ENCODE results near the gene PANK4.

PANK4 gene

DNA sequence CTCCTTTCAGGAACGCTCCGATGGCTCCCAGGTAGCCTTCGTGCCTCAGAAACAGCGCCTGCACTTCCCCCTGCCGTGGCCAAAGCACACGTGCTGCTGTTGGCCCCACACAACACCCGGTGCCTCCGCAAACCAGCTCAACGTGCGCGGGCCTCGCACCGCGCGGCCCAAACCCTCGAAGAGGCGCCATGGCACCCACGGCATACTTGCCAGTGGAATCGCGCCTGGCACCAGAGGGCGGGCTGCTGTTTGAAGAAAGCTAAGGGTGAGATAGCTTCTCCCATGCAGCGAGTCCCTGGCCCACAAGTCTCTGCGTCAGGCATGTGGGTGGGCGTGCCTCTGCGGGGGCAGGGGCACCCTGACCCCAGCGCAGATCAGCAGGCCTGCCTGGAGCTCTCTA, 7.9 kb downstream of the PANK4 start:
- H3K36me3 Mint-ChIP-seq, result peaks cover 83% of the 10 kb centered on the region
- no peak overlapping the region for H3K4me3 Mint-ChIP-seq
- ATAC-seq (no peak), DNase-seq (ENCODE audit: low spot score in 2 of 2) (no peak)
- H3K9me3 Mint-ChIP-seq, result no peaks in the 10 kb centered on the region
- peaks cover 13% of the 10 kb centered on the region for H3K4me1 Mint-ChIP-seq
- no peak overlapping the region for H3K27ac Mint-ChIP-seq

DNA sequence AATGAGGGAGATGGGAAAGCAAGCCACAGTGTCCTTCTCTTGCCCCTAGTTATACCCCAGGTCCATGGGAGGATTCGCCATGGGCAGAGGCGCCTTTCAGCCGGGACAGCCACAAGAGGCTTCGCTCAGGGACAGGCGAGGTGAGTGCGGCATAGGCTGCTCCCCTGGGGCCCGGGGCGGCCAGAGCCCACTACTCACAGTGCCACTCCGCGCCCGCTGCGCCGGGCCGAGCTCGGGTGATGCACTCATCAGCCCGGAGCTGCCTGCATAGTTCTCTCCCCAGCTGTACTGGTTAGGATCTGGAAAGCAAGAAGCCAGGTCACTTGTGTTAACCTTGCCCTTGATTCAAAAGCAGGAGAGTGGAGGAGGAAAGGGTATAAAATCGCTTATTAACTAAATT, 8.4 kb downstream of the PANK4 start:
- no peak for ATAC-seq
- no peak overlapping the region for H3K27ac Mint-ChIP-seq
- peaks cover 8% of the 10 kb centered on the region for H3K4me1 Mint-ChIP-seq
- no peak overlapping the region for H3K4me3 Mint-ChIP-seq
- H3K36me3 Mint-ChIP-seq, result peaks cover 82% of the 10 kb centered on the region
- DNase-seq (ENCODE audit: low spot score in 2 of 2), result no peak
- H3K9me3 Mint-ChIP-seq, result no peaks in the 10 kb centered on the region

DNA sequence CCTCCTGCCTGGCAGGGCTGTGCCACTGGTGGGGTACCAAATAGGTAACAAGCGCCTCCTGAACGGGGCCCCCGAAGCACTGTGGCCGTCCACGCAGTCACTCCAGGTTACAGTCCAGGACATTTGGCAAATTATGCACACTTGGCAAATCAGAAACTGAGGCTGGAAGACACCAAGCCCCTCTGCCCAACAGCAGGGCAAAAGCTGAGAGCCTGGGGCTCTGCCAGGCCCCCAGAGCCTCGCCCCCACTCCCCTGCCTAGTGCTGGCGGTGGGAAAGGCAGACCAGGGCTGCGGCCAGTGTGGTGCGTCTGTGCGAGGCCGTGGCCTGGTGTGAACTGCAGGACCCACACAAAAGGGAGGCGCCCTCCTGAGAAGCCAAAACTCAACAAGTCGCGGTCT, 9.4 kb downstream of the PANK4 start:
- ATAC-seq (no peak), DNase-seq (ENCODE audit: low spot score in 2 of 2) (no peak)
- Mint-ChIP-seq H3K27ac (no peak overlapping the region), H3K4me1 (no peaks in the 10 kb centered on the region), H3K4me3 (no peak overlapping the region), H3K36me3 (peaks cover 82% of the 10 kb centered on the region), H3K9me3 (no peaks in the 10 kb centered on the region)

DNA sequence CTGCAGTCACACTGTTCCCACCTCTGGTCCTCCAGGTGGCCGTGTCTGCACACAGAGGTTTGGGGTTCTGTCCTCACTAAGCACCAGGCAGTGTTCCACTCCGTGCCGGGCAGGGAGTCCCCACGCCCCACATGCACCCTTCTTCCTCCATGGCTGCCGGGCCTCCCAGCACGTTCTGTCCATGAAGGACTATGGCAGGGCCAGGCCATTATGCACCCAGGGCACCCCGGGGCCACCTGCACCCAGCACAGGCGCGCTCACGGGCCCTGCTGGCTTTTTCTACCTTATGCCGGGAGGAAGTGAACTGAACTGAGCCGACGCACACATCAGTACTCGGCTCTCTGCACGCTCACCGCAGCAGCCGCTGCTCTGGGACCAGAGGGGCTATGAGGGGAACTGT, 10.3 kb downstream of the PANK4 start:
- H3K4me1 Mint-ChIP-seq, result no peaks in the 10 kb centered on the region
- no peaks in the 10 kb centered on the region for H3K9me3 Mint-ChIP-seq
- DNase-seq (ENCODE audit: low spot score in 2 of 2), result no peak
- ATAC-seq, result no peak
- peaks cover 84% of the 10 kb centered on the region for H3K36me3 Mint-ChIP-seq
- H3K27ac Mint-ChIP-seq, result no peak overlapping the region
- no peak overlapping the region for H3K4me3 Mint-ChIP-seq

DNA sequence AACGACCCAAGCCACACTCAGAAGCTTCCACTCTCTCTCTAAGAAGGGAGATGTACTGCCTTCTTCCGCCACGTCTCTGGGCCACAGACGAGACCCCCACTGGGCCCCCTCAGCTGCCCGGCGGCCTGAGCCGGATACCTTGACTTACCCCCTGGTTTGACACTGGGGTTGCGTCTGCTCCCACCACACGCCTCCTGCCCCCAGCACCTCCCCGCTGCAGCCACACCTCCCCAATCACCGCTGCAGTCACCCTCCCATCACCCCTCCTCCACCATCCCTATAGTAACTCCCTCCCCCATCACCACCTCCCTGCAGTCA, 10.7 kb downstream of the PANK4 start:
- no peaks in the 10 kb centered on the region for H3K9me3 Mint-ChIP-seq
- H3K4me1 Mint-ChIP-seq, result no peaks in the 10 kb centered on the region
- no peak overlapping the region for H3K27ac Mint-ChIP-seq
- H3K36me3 Mint-ChIP-seq, result peaks cover 80% of the 10 kb centered on the region
- H3K4me3 Mint-ChIP-seq, result no peak overlapping the region
- DNase-seq (ENCODE audit: low spot score in 2 of 2) (no peak), ATAC-seq (no peak)

DNA sequence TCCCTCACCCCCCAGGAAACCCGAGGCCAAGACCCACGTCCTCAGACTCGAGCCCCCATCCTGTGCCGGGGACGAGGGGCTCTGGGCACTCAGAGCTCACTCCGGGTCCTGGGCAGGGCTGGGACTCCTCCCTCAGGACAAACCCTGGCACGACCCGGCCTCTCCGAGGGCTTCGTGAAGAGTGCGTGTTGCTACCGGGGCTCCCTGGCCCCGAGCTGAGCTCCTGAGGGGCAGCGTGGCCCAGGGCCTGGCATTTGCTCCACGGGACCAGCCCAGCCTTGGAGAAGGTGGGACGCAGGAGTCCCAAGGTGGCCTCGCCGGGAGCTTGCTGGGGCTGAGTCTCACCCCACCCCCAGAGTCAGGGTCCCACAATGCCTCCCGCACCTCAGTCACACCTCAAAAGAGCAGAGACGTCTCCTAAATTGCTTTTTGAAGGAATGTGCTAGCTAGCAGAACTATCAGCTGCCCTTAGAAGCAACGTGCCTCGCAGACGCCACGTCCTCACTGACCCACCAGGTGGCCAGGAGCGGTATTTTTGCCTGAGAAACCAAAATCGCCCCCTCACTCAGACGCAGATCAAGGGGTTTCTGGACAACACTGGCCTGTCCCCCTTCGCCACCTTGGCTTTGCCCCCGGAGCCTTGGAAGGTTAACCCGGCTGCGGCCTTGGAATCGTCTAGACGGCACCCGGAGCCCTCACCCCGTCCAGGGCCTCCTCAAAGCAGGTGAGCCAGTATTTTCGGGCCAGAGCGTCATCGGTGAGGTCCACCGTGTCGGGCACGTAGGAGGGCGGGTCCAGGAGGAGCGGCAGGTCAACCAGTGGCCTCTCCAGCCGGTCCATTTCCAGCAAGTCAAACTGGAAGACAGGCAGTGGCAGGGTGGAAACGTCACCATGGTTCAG, 11.3 kb downstream of the PANK4 start:
- H3K27ac Mint-ChIP-seq, result no peak overlapping the region
- no peak for ATAC-seq
- H3K36me3 Mint-ChIP-seq, result peaks cover 83% of the 10 kb centered on the region
- H3K4me3 Mint-ChIP-seq, result no peak overlapping the region
- H3K4me1 Mint-ChIP-seq, result no peaks in the 10 kb centered on the region
- H3K9me3 Mint-ChIP-seq, result no peaks in the 10 kb centered on the region
- no peak for DNase-seq (ENCODE audit: low spot score in 2 of 2)

DNA sequence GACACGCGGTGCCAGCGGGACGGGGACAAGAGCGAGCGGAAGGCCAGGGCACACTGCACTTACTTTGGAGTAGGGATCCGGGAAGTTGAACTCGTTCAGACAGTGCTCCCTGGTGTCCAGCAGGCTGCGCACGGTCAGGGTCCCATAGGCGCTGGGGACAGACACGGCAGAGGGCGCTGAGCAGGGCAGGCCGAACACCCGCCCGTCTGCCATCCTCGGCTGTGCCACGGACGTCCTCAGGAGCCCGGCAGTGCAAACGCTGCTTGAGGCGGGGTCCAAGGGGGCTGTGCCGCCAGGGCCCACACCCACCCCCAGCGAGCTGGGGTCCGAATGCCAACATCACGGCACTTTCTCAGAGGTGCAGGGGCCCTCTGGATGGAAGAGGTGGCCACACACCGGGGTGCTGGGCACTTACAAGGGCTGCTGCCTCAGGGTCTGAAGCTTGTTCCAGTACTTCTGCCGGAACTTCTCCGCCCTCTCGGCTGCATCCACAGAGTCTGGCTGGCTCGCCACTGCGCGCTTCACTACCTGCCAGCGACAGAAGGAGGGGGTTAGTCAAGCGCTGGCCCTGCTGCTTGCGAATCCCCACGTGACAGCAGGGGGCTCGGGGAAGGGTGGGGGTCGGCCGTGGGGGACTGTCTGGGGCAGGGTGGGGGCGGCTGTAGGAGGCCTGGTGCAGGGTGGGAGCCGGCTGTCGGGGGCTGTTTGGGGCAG, 12.3 kb downstream of the PANK4 start:
- Mint-ChIP-seq H3K4me1 (no peaks in the 10 kb centered on the region), H3K9me3 (no peaks in the 10 kb centered on the region), H3K36me3 (peaks cover 86% of the 10 kb centered on the region), H3K4me3 (no peak overlapping the region), H3K27ac (no peak overlapping the region)
- no peak for DNase-seq (ENCODE audit: low spot score in 2 of 2)
- ATAC-seq, result no peak

DNA sequence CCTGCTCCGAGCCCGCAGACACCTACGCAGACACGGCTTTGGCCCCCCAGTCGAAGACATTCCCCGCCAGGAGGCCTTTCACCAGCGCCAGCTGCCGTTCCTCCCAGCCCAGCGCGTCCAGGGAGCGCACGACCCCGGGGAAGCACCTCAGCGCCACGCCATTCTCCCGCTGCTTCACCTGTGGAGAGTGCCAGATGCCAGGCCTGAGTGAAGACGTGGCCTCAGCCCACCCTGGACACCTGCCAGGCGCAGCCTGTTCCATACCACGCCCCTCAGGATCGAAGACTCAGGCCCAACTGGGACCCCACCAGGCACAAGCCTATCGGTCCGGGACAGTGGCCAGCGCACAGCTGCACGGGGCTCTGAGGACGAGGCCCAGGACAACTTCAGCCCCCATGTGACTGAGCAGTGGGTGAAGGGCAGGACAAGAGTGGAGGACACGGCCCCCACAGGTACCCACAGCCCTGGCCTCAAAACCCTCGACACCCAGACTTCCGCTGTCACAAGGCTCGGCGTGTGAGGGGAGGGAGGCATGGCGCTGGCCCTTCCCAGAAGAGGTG, 13.5 kb downstream of the PANK4 start:
- ATAC-seq (no peak), DNase-seq (ENCODE audit: low spot score in 2 of 2) (no peak)
- H3K27ac Mint-ChIP-seq, result no peak overlapping the region
- H3K36me3 Mint-ChIP-seq, result peaks cover 78% of the 10 kb centered on the region
- no peaks in the 10 kb centered on the region for H3K4me1 Mint-ChIP-seq
- H3K4me3 Mint-ChIP-seq, result no peak overlapping the region
- H3K9me3 Mint-ChIP-seq, result no peaks in the 10 kb centered on the region

DNA sequence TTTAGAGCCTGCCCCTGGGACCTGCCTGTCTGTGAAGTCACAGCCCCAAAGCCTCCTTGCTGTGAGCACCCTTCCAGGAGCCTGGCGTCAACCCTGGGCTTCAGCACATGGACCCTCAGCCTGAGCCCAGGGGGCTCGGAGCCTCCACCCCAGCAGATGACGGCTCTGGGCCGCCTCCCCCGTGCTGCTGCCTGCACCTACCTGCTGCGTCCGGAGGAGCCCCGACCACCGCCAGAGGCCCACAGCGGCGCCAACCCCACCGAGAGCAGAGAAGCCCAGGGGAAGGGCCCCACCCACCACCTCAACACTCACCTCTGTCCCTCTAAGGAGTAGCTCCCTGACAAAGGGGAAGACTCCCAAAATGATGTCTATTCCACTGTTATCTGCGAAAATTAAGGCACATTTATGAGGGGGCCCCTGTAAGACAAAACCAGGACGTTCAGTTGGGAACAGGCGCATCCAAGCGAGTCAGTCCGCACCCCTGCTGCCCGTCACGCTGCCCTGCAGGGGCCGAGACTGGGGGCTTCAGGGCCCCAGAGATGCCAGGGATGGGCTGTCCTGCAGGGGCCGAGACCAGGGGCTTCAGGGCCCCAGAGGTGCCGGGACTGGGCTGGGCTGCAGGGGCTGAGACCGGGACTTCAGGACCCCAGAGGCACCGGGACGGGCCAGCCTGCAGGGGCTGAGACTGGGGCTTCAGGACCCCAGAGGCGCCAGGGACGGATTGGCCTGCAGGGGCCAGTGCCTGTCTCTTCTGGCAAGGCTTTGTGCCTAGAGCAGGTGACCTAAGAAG, 15.8 kb downstream of the PANK4 start:
- no peak for DNase-seq (ENCODE audit: low spot score in 2 of 2)
- no peaks in the 10 kb centered on the region for H3K9me3 Mint-ChIP-seq
- H3K36me3 Mint-ChIP-seq, result peaks cover 75% of the 10 kb centered on the region
- H3K27ac Mint-ChIP-seq, result no peak overlapping the region
- ATAC-seq, result no peak
- no peaks in the 10 kb centered on the region for H3K4me1 Mint-ChIP-seq
- no peak overlapping the region for H3K4me3 Mint-ChIP-seq

DNA sequence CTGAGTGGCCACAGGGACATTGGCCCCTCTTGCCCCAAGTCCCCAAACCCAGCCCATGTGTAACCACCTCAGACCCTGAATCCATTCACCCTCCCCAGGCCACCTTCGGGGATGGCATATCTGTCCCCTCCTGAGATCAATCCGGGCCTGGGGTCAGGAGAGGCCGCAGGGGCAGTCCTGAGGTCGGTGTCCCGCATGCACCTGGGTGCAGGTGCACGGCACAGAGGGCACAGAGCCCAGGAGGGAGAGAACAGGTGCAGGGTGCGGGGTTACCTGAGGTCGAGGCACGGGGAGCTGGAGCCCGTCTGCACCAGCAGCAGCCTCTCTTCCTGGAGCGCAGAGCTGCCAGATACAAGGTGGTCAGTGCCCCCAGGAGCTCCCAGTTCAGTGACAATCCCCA, 16.8 kb downstream of the PANK4 start:
- ATAC-seq, result no peak
- H3K27ac Mint-ChIP-seq, result no peak overlapping the region
- no peak overlapping the region for H3K4me3 Mint-ChIP-seq
- no peaks in the 10 kb centered on the region for H3K4me1 Mint-ChIP-seq
- DNase-seq (ENCODE audit: low spot score in 2 of 2), result no peak
- peaks cover 66% of the 10 kb centered on the region for H3K36me3 Mint-ChIP-seq
- H3K9me3 Mint-ChIP-seq, result no peaks in the 10 kb centered on the region

DNA sequence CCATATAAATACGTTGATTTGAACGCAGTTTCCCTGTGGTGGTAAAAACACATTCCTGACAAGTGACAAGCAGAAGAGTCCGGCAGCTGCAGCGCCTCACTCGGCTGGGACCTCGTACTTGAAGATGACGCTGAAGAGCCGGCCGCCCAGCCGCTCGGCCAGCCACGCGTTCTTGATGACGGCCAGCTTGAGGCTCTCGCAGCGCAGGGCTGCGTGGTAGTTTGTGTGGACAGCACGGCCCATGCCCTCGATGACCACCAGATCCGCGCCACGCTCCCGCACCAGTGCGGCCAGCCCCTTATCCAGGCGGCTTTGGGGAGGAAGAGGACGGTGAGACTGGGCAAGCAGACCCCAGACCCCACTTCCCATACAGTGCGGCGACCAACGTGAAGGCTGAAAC, 17.6 kb downstream of the PANK4 start:
- no peak overlapping the region for H3K4me3 Mint-ChIP-seq
- peaks cover 69% of the 10 kb centered on the region for H3K36me3 Mint-ChIP-seq
- no peak overlapping the region for H3K27ac Mint-ChIP-seq
- ATAC-seq, result no peak
- H3K4me1 Mint-ChIP-seq, result no peaks in the 10 kb centered on the region
- DNase-seq (ENCODE audit: low spot score in 2 of 2), result no peak
- no peaks in the 10 kb centered on the region for H3K9me3 Mint-ChIP-seq

DNA sequence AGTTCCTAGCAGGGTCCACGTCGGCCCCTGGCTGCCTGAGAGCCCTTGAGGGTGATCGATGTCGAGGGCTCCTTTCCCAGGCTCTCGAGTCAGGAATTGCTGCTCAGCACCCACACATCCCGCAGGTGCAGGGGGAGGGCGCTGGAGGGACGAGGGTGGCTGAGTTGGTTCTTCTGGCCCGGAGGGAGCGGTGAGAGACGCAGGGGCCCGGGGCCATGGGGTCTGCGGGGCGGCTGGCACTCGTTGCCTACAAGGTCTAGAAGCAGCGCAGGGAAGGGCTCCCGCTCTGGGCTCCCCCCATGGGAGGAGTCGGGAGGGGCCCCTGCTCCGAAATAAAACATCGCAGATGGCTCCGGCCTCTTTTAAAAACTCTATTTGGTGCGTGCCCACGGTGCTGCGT, 18.2 kb downstream of the PANK4 start:
- Mint-ChIP-seq H3K9me3 (no peaks in the 10 kb centered on the region), H3K27ac (no peak overlapping the region), H3K4me3 (no peak overlapping the region), H3K4me1 (no peaks in the 10 kb centered on the region), H3K36me3 (peaks cover 63% of the 10 kb centered on the region)
- ATAC-seq (no peak), DNase-seq (ENCODE audit: low spot score in 2 of 2) (no peak)

DNA sequence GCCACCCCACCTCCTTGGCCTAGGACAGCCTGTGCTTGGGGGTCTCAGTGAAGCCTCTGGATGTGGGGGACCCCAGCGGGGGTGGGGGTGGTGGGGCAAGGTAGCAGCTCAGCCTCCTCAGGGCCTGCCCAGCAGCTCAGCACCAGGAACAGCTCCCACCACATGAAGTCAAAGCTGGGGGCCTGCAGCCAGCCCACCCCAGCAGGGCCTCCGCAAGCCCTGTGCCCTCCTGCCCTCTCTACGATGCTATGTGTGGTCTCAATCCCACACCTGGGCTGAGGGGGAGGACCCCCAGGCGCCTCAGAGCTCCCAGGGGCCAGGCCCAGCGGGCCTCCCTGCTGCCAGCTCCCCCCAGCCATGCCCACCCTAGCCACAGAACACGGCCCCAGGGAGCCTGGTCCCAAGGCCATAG, 18.6 kb downstream of the PANK4 start:
- no peak for DNase-seq (ENCODE audit: low spot score in 2 of 2)
- Mint-ChIP-seq H3K36me3 (peaks cover 59% of the 10 kb centered on the region), H3K4me3 (no peak overlapping the region), H3K9me3 (no peaks in the 10 kb centered on the region), H3K4me1 (no peaks in the 10 kb centered on the region), H3K27ac (no peak overlapping the region)
- no peak for ATAC-seq

DNA sequence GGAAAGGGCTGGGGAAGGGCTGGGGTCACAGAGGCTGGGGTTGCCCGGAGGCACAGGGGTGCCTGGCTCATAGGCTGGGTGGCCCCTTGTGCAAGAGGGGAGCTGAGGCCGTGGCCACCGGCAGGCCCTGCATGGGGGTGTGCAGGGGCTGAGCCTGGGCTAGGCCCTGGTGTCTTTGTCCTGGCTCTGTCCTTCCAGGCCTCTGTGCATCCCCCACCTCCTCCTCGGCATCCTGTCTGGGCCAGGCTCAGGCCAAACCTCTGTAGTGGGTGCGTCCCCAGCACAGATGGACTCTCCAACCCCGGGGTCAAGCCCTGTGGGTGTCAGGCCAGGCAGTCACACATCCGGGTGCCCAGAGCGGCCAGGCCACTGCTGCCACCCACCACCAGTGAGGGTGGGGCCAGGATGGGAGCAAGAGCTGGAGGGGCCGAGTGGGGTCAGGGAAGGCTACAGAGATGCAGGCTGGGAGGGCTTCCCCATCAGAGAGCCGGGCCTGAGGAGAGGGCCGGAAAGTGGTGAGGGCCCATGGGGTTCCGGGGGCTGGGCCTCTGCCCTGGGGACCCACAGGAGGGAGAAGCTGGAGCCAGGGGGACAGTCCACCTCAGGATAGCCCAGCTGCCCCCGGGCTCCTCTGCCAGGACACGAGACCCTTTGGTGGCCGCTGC, 19.4 kb downstream of the PANK4 start:
- ATAC-seq, result no peak
- peaks cover 53% of the 10 kb centered on the region for H3K36me3 Mint-ChIP-seq
- H3K9me3 Mint-ChIP-seq, result no peaks in the 10 kb centered on the region
- no peaks in the 10 kb centered on the region for H3K4me1 Mint-ChIP-seq
- peak overlapping the region; percentile 45 for H3K27ac Mint-ChIP-seq
- no peak overlapping the region for H3K4me3 Mint-ChIP-seq
- no peak for DNase-seq (ENCODE audit: low spot score in 2 of 2)

Data from stimulated activated effector memory CD8-positive, alpha-beta T cell treated with anti-CD3 and anti-CD28 coated beads, Interleukin-12 subunit alpha, Interleukin-12 subunit beta, amount 100 ng/mL, for 72 hours (primary cell).